Measurements from ENCODE around the gene SYT3. TPM values are rescaled to one million over a fixed set of nuclear protein-coding genes. Genes with fewer than 3 reads are reported as not detected.
"Not testable (repeated sequence)": the region's sequence is repeated elsewhere in the genome, so short reads cannot be mapped to it uniquely, and the experiment has no call there.

Gene SYT3
- total and polyA plus RNA-seq, 2 donors (not counting 3 experiments of a cell fraction or from before 2014, with no cell fraction given), result 0.11 to 0.53 TPM

GRCh38 chr19:50580240-50580639 lies 59.4 kb downstream of the SYT3 start:
- POLR2A ChIA-PET, result no interaction called here
- TF ChIP-seq EZH2 (IDR thresholded peaks at IDR 0.05; ENCODE audit: borderline replicate concordance, low read depth, low read length, severe bottlenecking) (no peak), POLR2AphosphoS5 (IDR thresholded peaks at IDR 0.05; ENCODE audit: insufficient read depth, low read depth, low read length) (no peak), MYC (IDR thresholded peaks at IDR 0.05; ENCODE audit: low read depth, low read length) (no peak), POLR2A (IDR thresholded peaks at IDR 0.05; ENCODE audit: low read depth, low read length) (no peak), GATA2 (IDR thresholded peaks at IDR 0.05; ENCODE audit: insufficient read depth, insufficient read length, low read depth, low read length) (no peak), FOS (IDR thresholded peaks at IDR 0.05; ENCODE audit: borderline replicate concordance, insufficient read depth, low read length) (no peak)
- no TSS peak for BruUV-seq (replicated peaks)
- no peaks in the 10 kb centered on the region for H3K9me3 ChIP-seq (replicated peaks; ENCODE audit: control insufficient read depth, insufficient read depth, low read length)
- H3K9me1 ChIP-seq (replicated peaks; ENCODE audit: control insufficient read depth, extremely low read depth, insufficient read depth, low read length), result no peaks in the 10 kb centered on the region
- CTCF ChIA-PET, result no interaction called here
- H3K79me2 ChIP-seq (ENCODE audit: control insufficient read depth, insufficient read depth, low read length), result no peaks in the 10 kb centered on the region
- no peaks in the 10 kb centered on the region for H3K27me3 ChIP-seq (ENCODE audit: control insufficient read depth in 2 of 2, insufficient read depth in 2 of 2, low read length in 2 of 2)
- no peak overlapping the region for H3K4me2 ChIP-seq (ENCODE audit: insufficient read depth, low read length)
- H3K9ac ChIP-seq (replicated peaks; ENCODE audit: extremely low read depth, insufficient read depth, low read length), result no peak overlapping the region
- no peaks in the 10 kb centered on the region for H4K20me1 ChIP-seq (replicated peaks; ENCODE audit: control insufficient read depth, extremely low read depth, insufficient read depth, low read length)
- DNase-seq (ENCODE audit: low read depth, low spot score), result no peak
- H3K4me1 ChIP-seq (ENCODE audit: control insufficient read depth, extremely low read depth, insufficient read depth, low read length), result no peaks in the 10 kb centered on the region
- no peak overlapping the region for H2AFZ ChIP-seq (ENCODE audit: low read depth, low read length)
- intact Hi-C loops (cut with micrococcal nuclease) (no loop called here), dilution Hi-C loops (cut with MboI; ENCODE audit: extremely low pct_ligation_motif_present, low sequenced_read_pairs) (no loop called here)
- FAIRE-seq, result no peak
- no peak overlapping the region for H3K4me3 ChIP-seq (replicated peaks in 1 of 3; ENCODE audit: insufficient read depth in 1 of 3, low read depth in 1 of 3, low read length in 3 of 3)
- H3K36me3 ChIP-seq (ENCODE audit: control insufficient read depth in 2 of 2, extremely low read depth in 1 of 2, insufficient read depth in 2 of 2, low read length in 2 of 2), result no peaks in the 10 kb centered on the region
- no peak overlapping the region for H3K27ac ChIP-seq (ENCODE audit: insufficient read depth, low read depth, low read length)

DNA sequence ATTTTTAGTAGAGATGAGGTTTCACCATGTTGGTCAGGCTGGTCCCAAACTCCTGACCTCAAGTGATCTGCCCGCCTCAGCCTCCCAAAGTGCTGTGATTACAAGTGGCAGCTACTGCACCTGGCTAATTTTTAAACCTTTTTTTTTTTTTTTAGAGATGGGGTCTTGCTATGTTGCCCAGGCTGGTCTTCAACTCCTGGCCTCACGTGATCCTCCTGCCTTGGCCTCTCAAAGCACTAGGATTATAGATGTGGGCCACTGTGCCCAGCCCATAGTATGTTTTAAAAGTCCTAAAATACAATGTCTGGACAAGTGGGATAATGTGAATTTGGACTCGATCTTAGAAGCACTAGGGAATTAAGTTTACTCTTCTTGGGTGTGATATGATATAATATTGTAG lies 62.9 kb downstream of the SYT3 start:
- CTCF ChIA-PET, result interaction anchor here (1.7 kb wide), 1 partner anchor 20 kb away, joined by 8 read pairs; no protein-coding TSS in a partner anchor
- H3K79me2 ChIP-seq (ENCODE audit: control insufficient read depth, insufficient read depth, low read length); H4K20me1 ChIP-seq (replicated peaks; ENCODE audit: control insufficient read depth, extremely low read depth, insufficient read depth, low read length); H3K4me1 ChIP-seq (ENCODE audit: control insufficient read depth, extremely low read depth, insufficient read depth, low read length); intact Hi-C loops (cut with micrococcal nuclease); POLR2A ChIA-PET; H3K9ac ChIP-seq (replicated peaks; ENCODE audit: extremely low read depth, insufficient read depth, low read length); dilution Hi-C loops (cut with MboI; ENCODE audit: extremely low pct_ligation_motif_present, low sequenced_read_pairs); FAIRE-seq; H3K4me3 ChIP-seq (replicated peaks in 1 of 3; ENCODE audit: insufficient read depth in 1 of 3, low read depth in 1 of 3, low read length in 3 of 3); H3K36me3 ChIP-seq (ENCODE audit: control insufficient read depth in 2 of 2, extremely low read depth in 1 of 2, insufficient read depth in 2 of 2, low read length in 2 of 2); H3K27ac ChIP-seq (ENCODE audit: insufficient read depth, low read depth, low read length); H3K4me2 ChIP-seq (ENCODE audit: insufficient read depth, low read length); BruUV-seq (replicated peaks); DNase-seq (ENCODE audit: low read depth, low spot score); H3K9me3 ChIP-seq (replicated peaks; ENCODE audit: control insufficient read depth, insufficient read depth, low read length); H3K27me3 ChIP-seq (ENCODE audit: control insufficient read depth in 2 of 2, insufficient read depth in 2 of 2, low read length in 2 of 2); H3K9me1 ChIP-seq (replicated peaks; ENCODE audit: control insufficient read depth, extremely low read depth, insufficient read depth, low read length); H2AFZ ChIP-seq (ENCODE audit: low read depth, low read length): not testable (repeated sequence)
